Epithelial cell of esophagus (primary cell): ENCODE results near the gene SELL.
"Not testable (repeated sequence)": the region's sequence is repeated elsewhere in the genome, so short reads cannot be mapped to it uniquely, and the experiment has no call there.

Experiments
- DNase-seq: peaks from one replicate; pipeline ENCODE4 v3.0.0; 2010; ENCODE audit warnings: low read depth
- H3K4me3 ChIP-seq: 2 replicates; pipeline ENCODE4 v1.5.1; 2011; ENCODE audit warnings: mild to moderate bottlenecking, low read length, control low read depth
- TF ChIP-seq, protein P1 (sequence below): IDR thresholded peaks from 2 replicates; pipeline ENCODE4 v1.5.1; 2011; ENCODE audit warnings: low read depth, mild to moderate bottlenecking, low read length, control low read depth, inconsistent platforms; ENCODE audit not compliant: insufficient read depth; ENCODE audit errors: missing control alignments

The SELL gene

DNA sequence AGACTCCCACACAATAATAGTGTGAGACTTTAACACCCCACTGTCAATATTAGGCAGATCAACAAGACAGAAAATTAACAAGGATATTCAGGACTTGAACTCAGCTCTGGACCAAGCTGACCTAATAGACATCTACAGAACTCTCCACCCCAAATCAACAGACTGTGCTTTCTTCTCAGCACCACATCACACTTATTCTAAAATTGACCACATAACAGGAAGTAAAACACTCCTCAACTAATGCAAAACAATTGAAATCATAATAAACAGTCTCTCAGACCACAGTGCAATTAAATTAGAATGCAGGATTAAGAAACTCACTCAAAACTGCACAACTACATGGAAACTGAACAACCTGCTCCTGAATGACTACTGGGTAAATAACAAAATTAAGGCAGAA is 52.6 kb downstream of the SELL start:
- DNase-seq, H3K4me3 ChIP-seq: not testable (repeated sequence)

DNA sequence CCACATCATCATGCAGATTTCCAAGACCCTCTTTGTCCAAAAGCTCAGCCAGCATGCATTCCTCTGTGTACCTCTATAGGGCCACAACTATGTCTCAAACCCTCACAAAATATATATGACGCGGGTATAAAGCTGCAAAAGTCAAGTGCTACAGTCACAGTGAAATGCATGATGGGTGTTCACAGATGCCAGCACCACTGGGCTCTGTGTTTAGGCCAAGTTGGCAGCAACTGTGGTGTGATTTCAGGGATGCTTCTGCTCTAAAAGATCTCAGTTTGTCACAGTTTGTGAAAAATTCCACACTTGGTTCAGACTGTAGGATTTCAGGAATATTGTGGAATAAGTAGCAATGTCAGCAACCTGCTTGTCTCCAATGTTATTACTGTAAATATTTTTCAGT is 57.5 kb downstream of the SELL start:
- TF ChIP-seq, protein P1, sequence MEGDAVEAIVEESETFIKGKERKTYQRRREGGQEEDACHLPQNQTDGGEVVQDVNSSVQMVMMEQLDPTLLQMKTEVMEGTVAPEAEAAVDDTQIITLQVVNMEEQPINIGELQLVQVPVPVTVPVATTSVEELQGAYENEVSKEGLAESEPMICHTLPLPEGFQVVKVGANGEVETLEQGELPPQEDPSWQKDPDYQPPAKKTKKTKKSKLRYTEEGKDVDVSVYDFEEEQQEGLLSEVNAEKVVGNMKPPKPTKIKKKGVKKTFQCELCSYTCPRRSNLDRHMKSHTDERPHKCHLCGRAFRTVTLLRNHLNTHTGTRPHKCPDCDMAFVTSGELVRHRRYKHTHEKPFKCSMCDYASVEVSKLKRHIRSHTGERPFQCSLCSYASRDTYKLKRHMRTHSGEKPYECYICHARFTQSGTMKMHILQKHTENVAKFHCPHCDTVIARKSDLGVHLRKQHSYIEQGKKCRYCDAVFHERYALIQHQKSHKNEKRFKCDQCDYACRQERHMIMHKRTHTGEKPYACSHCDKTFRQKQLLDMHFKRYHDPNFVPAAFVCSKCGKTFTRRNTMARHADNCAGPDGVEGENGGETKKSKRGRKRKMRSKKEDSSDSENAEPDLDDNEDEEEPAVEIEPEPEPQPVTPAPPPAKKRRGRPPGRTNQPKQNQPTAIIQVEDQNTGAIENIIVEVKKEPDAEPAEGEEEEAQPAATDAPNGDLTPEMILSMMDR = no peak
- DNase-seq = no peak
- H3K4me3 ChIP-seq = no peak overlapping the region

- no peak overlapping the region for H3K4me3 ChIP-seq
- TF ChIP-seq, protein P1 = no peak
- DNase-seq = no peak
Observed at GRCh38 chr1:169651035-169651434, 60.4 kb downstream of the SELL start.

- TF ChIP-seq, protein P1 = no peak
- no peak for DNase-seq
Observed at GRCh38 chr1:169650551-169650950, 60.9 kb downstream of the SELL start.

GRCh38 chr1:169648709-169649108 is 62.7 kb downstream of the SELL start:
- no peak for DNase-seq
- H3K4me3 ChIP-seq = no peak overlapping the region
- TF ChIP-seq, protein P1 = no peak

More at GRCh38 chr1:169650551-169650950, 60.9 kb downstream of the SELL start:
- H3K4me3 ChIP-seq = no peak overlapping the region

DNA sequence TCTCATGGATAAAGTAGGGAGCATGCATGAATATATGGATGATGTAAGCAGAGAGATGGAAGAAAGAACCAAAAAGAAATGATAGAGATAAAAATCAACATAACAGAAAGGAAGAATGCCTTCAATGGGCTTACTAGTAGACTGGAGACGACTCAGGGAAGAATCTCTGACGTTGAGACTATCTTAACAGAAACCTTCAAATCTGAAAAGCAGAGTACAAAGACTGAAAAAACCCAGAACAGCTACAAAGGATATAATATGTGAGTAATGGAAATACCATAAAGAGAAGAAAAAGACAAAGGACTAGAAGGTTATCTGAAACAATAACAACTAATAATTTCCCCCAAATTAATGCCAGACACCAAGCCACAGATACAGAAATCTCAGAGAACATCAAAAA is 63.2 kb downstream of the SELL start:
- TF ChIP-seq, protein P1 = no peak
- no peak overlapping the region for H3K4me3 ChIP-seq
- no peak for DNase-seq

DNA sequence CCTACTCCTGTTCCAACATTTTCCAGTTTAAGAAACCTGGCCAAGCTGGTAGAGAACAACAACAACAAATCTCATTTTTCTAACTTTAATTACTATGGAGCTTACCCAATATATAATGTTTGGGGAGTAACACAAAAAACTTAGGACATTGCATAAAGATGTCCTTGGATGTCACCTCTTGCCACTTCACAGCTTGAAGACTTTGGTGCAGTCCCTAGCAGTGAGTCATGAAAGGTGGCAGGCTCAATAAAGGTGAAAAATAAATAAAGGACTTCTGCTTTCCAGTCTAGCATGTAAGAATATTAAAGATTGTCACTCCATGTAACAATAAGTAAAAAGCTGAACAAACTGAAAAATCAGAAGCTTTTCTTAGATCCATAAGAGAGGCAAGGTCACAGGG is 63.9 kb downstream of the SELL start:
- TF ChIP-seq, protein P1 = no peak
- no peak for DNase-seq
- H3K4me3 ChIP-seq = no peak overlapping the region

GRCh38 chr1:169644297-169644696 is 67.1 kb downstream of the SELL start:
- no peak for DNase-seq
- no peak overlapping the region for H3K4me3 ChIP-seq
- TF ChIP-seq, protein P1 = no peak
